GM23248 (cell line): Measurements from ENCODE around the gene SHISAL2A.

Experiments used
- EZH2 ChIP-seq: fragments of 200-600 bp; sonication (generic); IDR thresholded peaks from 2 replicates; pipeline ENCODE4 v1.6.1; 2018; ENCODE audit warnings: antibody characterized with exemption, mild to moderate bottlenecking; ENCODE audit not compliant: insufficient read depth, poor library complexity, severe bottlenecking
- EZH2phosphoT487 ChIP-seq: fragments of 200-600 bp; sonication (generic); IDR thresholded peaks from 2 replicates; pipeline ENCODE4 v1.6.1; 2018; ENCODE audit warnings: antibody characterized with exemption, moderate library complexity, mild to moderate bottlenecking, low read depth; ENCODE audit not compliant: insufficient read depth

GRCh38 chr1:52684545-52684944 lies 51.6 kb downstream of the SHISAL2A start:
- TF ChIP-seq EZH2 = no peak
- TF ChIP-seq EZH2phosphoT487 = no peak
